ENCODE measurements around the gene TRIM31.

DNA sequence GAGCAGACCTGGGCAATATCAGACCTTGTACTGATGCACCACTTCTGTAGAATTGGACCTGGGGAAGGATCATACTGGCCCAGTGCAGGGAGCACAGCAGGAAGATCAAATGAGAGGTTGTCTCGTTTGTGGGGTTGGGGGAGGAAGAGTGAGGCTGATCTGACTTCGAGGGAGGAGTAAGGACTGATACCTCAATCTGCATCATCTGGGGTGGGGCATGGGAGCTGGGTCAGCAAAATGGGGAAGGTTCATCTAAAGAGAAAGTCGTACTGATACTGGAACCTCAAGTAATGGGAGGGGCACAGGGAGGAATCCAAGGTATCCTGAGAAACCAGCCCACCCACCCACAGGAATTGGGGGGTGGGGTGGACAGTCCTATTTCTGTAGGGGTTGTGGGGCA, 41.0 kb downstream of the TRIM31 start:
- TF ChIP-seq, protein P1, sequence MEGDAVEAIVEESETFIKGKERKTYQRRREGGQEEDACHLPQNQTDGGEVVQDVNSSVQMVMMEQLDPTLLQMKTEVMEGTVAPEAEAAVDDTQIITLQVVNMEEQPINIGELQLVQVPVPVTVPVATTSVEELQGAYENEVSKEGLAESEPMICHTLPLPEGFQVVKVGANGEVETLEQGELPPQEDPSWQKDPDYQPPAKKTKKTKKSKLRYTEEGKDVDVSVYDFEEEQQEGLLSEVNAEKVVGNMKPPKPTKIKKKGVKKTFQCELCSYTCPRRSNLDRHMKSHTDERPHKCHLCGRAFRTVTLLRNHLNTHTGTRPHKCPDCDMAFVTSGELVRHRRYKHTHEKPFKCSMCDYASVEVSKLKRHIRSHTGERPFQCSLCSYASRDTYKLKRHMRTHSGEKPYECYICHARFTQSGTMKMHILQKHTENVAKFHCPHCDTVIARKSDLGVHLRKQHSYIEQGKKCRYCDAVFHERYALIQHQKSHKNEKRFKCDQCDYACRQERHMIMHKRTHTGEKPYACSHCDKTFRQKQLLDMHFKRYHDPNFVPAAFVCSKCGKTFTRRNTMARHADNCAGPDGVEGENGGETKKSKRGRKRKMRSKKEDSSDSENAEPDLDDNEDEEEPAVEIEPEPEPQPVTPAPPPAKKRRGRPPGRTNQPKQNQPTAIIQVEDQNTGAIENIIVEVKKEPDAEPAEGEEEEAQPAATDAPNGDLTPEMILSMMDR (IDR thresholded peaks at IDR 0.05), result no peak
- no peak for TF ChIP-seq RFX5 (IDR thresholded peaks at IDR 0.05)
- TF ChIP-seq POLR2A (IDR thresholded peaks at IDR 0.05; ENCODE audit: low read length), result no peak
- TF ChIP-seq JUN (IDR thresholded peaks at IDR 0.05), result no peak
- TF ChIP-seq FOSL2 (IDR thresholded peaks at IDR 0.05), result no peak
- TF ChIP-seq FOSL2 (CRISPR knock-in tag; IDR thresholded peaks at IDR 0.05), result no peak
- no peak for TF ChIP-seq EP300 (IDR thresholded peaks at IDR 0.05)
- no peak for TF ChIP-seq MAFK (IDR thresholded peaks at IDR 0.05; ENCODE audit: partially characterized antibody)
- no peak for TF ChIP-seq KDM1A (IDR thresholded peaks at IDR 0.05; ENCODE audit: low read depth)
- TF ChIP-seq RAD21 (conservative IDR thresholded peaks at IDR 0.05 in 1 of 2, IDR thresholded peaks at IDR 0.05 in 1 of 2), result no peak
- TF ChIP-seq, protein P2, sequence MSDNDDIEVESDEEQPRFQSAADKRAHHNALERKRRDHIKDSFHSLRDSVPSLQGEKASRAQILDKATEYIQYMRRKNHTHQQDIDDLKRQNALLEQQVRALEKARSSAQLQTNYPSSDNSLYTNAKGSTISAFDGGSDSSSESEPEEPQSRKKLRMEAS (IDR thresholded peaks at IDR 0.05), result no peak
- no peak for TF ChIP-seq NPAS2 (CRISPR knock-in tag; IDR thresholded peaks at IDR 0.05; ENCODE audit: borderline replicate concordance)
- TF ChIP-seq SMC3 (IDR thresholded peaks at IDR 0.05), result no peak
- TF ChIP-seq, protein P3, sequence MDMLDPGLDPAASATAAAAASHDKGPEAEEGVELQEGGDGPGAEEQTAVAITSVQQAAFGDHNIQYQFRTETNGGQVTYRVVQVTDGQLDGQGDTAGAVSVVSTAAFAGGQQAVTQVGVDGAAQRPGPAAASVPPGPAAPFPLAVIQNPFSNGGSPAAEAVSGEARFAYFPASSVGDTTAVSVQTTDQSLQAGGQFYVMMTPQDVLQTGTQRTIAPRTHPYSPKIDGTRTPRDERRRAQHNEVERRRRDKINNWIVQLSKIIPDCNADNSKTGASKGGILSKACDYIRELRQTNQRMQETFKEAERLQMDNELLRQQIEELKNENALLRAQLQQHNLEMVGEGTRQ (IDR thresholded peaks at IDR 0.05), result no peak
